Measurements from ENCODE around the gene C1orf21. TPM values are rescaled to one million over a fixed set of nuclear protein-coding genes. Genes with fewer than 3 reads are reported as not detected.

The C1orf21 gene
- total and polyA plus RNA-seq, 2 donors (not counting 3 experiments of a cell fraction or from before 2014, with no cell fraction given) = 0.79 to 8.5 TPM

DNA sequence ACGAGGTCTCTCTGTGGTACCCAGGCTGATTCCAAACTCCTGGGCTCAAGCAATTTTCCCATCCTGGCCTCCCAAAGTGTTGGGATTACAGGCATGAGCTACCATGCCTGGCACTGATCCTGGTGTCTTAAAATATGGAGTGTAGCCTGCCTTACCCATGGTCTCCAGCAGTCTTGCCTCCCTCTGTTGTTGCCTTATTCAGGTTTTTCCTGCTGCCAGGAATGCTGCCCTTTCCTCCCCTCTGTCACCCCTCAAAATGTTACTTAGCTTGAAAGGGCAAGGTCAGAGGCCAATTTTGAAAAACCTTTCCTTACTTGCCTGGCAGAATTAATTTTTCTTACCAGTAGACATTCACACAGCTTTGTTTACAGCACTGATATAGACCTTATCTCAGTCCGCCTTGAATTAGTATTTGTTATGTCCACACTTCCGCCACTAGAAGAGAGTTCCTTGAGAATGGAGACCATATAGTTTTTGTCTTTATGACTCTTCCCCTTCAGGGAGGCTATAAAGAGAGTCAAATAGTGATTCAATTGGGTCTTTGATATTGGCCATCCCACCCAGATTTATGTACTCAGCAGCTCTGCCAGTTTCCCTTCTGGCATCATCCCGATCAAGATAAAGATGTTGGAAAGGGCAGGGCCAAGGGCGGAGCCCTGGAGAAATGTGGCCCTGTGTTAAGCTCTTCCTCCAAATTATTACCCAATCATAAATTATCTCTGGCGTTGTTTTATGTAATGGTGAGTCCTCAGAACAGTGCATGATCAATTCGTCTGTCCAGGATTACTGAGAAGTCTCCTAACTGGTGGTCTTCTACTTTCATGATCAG, 38.8 kb downstream of the C1orf21 start:
- intact Hi-C loops (cut with micrococcal nuclease) = no loop called here
- FAIRE-seq (no peak), DNase-seq (ENCODE audit: low read depth, low spot score) (no peak)
- Histone ChIP-seq H3K9me3 (replicated peaks; ENCODE audit: control insufficient read depth, insufficient read depth, low read length) (no peaks in the 10 kb centered on the region), H3K9ac (replicated peaks; ENCODE audit: extremely low read depth, insufficient read depth, low read length) (no peak overlapping the region), H3K27ac (ENCODE audit: insufficient read depth, low read depth, low read length) (no peak overlapping the region), H3K9me1 (replicated peaks; ENCODE audit: control insufficient read depth, extremely low read depth, insufficient read depth, low read length) (no peaks in the 10 kb centered on the region), H3K4me3 (replicated peaks in 1 of 3; ENCODE audit: insufficient read depth in 1 of 3, low read depth in 1 of 3, low read length in 3 of 3) (no peak overlapping the region), H3K36me3 (ENCODE audit: control insufficient read depth in 2 of 2, extremely low read depth in 1 of 2, insufficient read depth in 2 of 2, low read length in 2 of 2) (no peaks in the 10 kb centered on the region), H4K20me1 (replicated peaks; ENCODE audit: control insufficient read depth, extremely low read depth, insufficient read depth, low read length) (no peaks in the 10 kb centered on the region), H3K4me1 (ENCODE audit: control insufficient read depth, extremely low read depth, insufficient read depth, low read length) (no peaks in the 10 kb centered on the region), H3K27me3 (ENCODE audit: control insufficient read depth in 2 of 2, insufficient read depth in 2 of 2, low read length in 2 of 2) (no peaks in the 10 kb centered on the region), H3K4me2 (ENCODE audit: insufficient read depth, low read length) (no peak overlapping the region), H3K79me2 (ENCODE audit: control insufficient read depth, insufficient read depth, low read length) (no peaks in the 10 kb centered on the region), H2AFZ (ENCODE audit: low read depth, low read length) (no peak overlapping the region)
- no TSS peak for BruUV-seq (replicated peaks)
- ChIA-PET CTCF (no interaction called here), POLR2A (no interaction called here)
- dilution Hi-C loops (cut with MboI; ENCODE audit: extremely low pct_ligation_motif_present, low sequenced_read_pairs) = no loop called here
- TF ChIP-seq GATA2 (IDR thresholded peaks at IDR 0.05; ENCODE audit: insufficient read depth, insufficient read length, low read depth, low read length) (peak; percentile 71), FOS (IDR thresholded peaks at IDR 0.05; ENCODE audit: borderline replicate concordance, insufficient read depth, low read length) (no peak)

DNA sequence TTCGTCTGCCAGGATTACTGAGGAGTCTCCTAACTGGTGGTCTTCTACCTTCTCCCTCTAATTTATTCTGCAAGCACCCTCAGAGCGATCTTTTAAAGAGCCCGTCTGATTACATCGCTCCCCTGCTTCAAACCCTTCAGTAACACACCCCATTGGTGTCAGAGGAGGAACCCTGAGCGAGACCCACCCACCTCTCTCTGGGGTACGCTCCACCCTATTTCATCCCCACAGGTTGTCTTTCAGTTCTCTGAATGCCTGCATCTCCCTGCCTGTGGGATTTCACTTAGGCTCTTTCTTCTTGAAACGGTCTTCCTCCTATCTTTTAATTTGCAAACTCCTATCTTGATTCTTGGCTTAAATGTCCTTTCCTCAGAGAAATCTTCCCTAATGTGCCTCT, 39.4 kb downstream of the C1orf21 start:
- intact Hi-C loops (cut with micrococcal nuclease) = no loop called here

More for the DNA sequence above, 39.4 kb downstream of the C1orf21 start:
- dilution Hi-C loops (cut with MboI; ENCODE audit: extremely low pct_ligation_motif_present, low sequenced_read_pairs) = no loop called here
- no peak overlapping the region for H2AFZ ChIP-seq (ENCODE audit: low read depth, low read length)
- BruUV-seq (replicated peaks) = no TSS peak
- H3K27ac ChIP-seq (ENCODE audit: insufficient read depth, low read depth, low read length) = no peak overlapping the region
- no peak overlapping the region for H3K4me2 ChIP-seq (ENCODE audit: insufficient read depth, low read length)
- no peaks in the 10 kb centered on the region for H3K27me3 ChIP-seq (ENCODE audit: control insufficient read depth in 2 of 2, insufficient read depth in 2 of 2, low read length in 2 of 2)
- no peaks in the 10 kb centered on the region for H3K79me2 ChIP-seq (ENCODE audit: control insufficient read depth, insufficient read depth, low read length)
- no peaks in the 10 kb centered on the region for H4K20me1 ChIP-seq (replicated peaks; ENCODE audit: control insufficient read depth, extremely low read depth, insufficient read depth, low read length)
- no peaks in the 10 kb centered on the region for H3K4me1 ChIP-seq (ENCODE audit: control insufficient read depth, extremely low read depth, insufficient read depth, low read length)
- no peak for DNase-seq (ENCODE audit: low read depth, low spot score)
- ChIA-PET POLR2A (no interaction called here), CTCF (no interaction called here)
- no peak overlapping the region for H3K4me3 ChIP-seq (replicated peaks in 1 of 3; ENCODE audit: insufficient read depth in 1 of 3, low read depth in 1 of 3, low read length in 3 of 3)
- H3K36me3 ChIP-seq (ENCODE audit: control insufficient read depth in 2 of 2, extremely low read depth in 1 of 2, insufficient read depth in 2 of 2, low read length in 2 of 2) = no peaks in the 10 kb centered on the region
- no peaks in the 10 kb centered on the region for H3K9me1 ChIP-seq (replicated peaks; ENCODE audit: control insufficient read depth, extremely low read depth, insufficient read depth, low read length)
- FAIRE-seq = no peak
- H3K9ac ChIP-seq (replicated peaks; ENCODE audit: extremely low read depth, insufficient read depth, low read length) = no peak overlapping the region
- TF ChIP-seq MYC (IDR thresholded peaks at IDR 0.05; ENCODE audit: low read depth, low read length) (no peak), FOS (IDR thresholded peaks at IDR 0.05; ENCODE audit: borderline replicate concordance, insufficient read depth, low read length) (no peak), POLR2A (IDR thresholded peaks at IDR 0.05; ENCODE audit: low read depth, low read length) (no peak), EZH2 (IDR thresholded peaks at IDR 0.05; ENCODE audit: borderline replicate concordance, low read depth, low read length, severe bottlenecking) (no peak), JUN (IDR thresholded peaks at IDR 0.05; ENCODE audit: borderline replicate concordance, insufficient read depth, insufficient read length, low read depth) (no peak), GATA2 (IDR thresholded peaks at IDR 0.05; ENCODE audit: insufficient read depth, insufficient read length, low read depth, low read length) (no peak), POLR2AphosphoS5 (IDR thresholded peaks at IDR 0.05; ENCODE audit: insufficient read depth, low read depth, low read length) (no peak)
- TF ChIP-seq, protein P1, sequence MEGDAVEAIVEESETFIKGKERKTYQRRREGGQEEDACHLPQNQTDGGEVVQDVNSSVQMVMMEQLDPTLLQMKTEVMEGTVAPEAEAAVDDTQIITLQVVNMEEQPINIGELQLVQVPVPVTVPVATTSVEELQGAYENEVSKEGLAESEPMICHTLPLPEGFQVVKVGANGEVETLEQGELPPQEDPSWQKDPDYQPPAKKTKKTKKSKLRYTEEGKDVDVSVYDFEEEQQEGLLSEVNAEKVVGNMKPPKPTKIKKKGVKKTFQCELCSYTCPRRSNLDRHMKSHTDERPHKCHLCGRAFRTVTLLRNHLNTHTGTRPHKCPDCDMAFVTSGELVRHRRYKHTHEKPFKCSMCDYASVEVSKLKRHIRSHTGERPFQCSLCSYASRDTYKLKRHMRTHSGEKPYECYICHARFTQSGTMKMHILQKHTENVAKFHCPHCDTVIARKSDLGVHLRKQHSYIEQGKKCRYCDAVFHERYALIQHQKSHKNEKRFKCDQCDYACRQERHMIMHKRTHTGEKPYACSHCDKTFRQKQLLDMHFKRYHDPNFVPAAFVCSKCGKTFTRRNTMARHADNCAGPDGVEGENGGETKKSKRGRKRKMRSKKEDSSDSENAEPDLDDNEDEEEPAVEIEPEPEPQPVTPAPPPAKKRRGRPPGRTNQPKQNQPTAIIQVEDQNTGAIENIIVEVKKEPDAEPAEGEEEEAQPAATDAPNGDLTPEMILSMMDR (IDR thresholded peaks at IDR 0.05; ENCODE audit: extremely low read depth in 1 of 2, insufficient read depth in 1 of 2, low read depth in 1 of 2, low read length in 2 of 2) = no peak
- TF ChIP-seq, protein P2, sequence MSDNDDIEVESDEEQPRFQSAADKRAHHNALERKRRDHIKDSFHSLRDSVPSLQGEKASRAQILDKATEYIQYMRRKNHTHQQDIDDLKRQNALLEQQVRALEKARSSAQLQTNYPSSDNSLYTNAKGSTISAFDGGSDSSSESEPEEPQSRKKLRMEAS (IDR thresholded peaks at IDR 0.05; ENCODE audit: insufficient read depth, insufficient read length) = no peak
- H3K9me3 ChIP-seq (replicated peaks; ENCODE audit: control insufficient read depth, insufficient read depth, low read length) = no peaks in the 10 kb centered on the region
